ENCODE data around the gene TMEFF1. TPM values are rescaled to one million over a fixed set of nuclear protein-coding genes. Genes with fewer than 3 reads are reported as not detected.

Gene TMEFF1
- polyA plus RNA-seq, 1 donor (not counting 4 experiments of a cell fraction or from before 2014, with no cell fraction given), result not detected

DNA sequence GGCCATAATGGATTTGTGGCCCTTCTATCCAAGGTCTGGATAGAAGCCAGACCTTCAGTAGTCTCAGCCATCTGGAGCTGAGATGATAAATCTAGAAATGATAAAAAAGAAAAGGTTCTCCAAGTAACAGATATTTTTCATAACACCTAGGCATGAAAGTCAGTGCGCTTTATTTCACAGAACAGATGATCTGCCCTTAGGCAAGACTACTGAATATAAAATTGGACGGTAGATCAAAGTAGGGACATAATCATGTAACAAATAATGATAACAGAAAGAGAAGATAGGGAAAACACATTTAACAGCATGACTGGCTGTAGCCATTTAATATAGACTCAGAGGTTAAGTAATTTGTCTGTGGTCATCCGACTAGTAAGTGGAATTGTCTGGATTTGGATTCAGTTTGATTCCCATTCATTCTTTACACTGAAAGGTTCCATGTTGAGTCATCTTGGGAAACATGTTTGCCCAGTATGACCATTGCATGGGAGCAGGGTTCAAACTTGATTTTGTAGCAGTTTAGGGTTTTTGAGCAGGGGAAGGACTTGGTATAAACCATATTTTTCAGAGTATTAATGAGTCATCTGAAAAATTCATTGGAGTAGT, 100.8 kb downstream of the TMEFF1 start:
- dilution Hi-C loops (cut with MboI; ENCODE audit: extremely low pct_ligation_motif_present, low sequenced_read_pairs), result no loop called here
- FAIRE-seq, result no peak
- no peaks in the 10 kb centered on the region for H3K27me3 ChIP-seq (ENCODE audit: control insufficient read depth, extremely low read depth, insufficient read depth, low read length)

DNA sequence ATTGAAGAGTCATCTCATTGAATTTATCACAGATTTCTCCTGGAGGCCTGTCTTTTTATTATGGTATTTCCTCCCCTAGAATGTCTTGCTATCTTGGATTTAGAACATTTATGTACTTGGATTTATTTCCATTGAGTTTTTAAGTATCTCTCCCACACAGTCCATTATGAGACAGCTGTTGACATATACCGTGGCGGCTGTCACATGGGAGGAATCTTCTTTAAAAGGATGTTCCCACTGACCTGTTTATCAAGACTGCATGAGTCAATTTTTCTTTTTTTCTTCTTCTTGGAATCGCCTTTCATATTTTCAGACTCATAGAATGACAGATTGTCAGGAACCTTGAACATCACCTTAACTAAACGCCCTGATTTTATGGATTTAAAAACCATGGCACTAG, 102.1 kb downstream of the TMEFF1 start:
- Histone ChIP-seq H3K9ac (ENCODE audit: control insufficient read depth, extremely low read depth, insufficient read depth, low read length) (no peak overlapping the region), H3K4me1 (ENCODE audit: control insufficient read depth, extremely low read depth, insufficient read depth, low read length) (peaks cover 7% of the 10 kb centered on the region), H3K4me3 (ENCODE audit: control insufficient read depth in 2 of 3, extremely low read depth in 1 of 3, insufficient read depth in 2 of 3, low read depth in 1 of 3, low read length in 3 of 3) (no peak overlapping the region), H4K20me1 (ENCODE audit: control insufficient read depth, extremely low read depth, insufficient read depth, low read length) (no peaks in the 10 kb centered on the region), H3K27ac (ENCODE audit: control insufficient read depth, insufficient read depth, low read length) (no peak overlapping the region), H3K36me3 (ENCODE audit: control insufficient read depth in 2 of 2, extremely low read depth in 1 of 2, insufficient read depth in 2 of 2, low read length in 2 of 2) (no peaks in the 10 kb centered on the region), H3K4me2 (ENCODE audit: control insufficient read depth, extremely low read depth, insufficient read depth, low read depth, low read length) (no peak overlapping the region), H3K9me3 (ENCODE audit: control insufficient read depth, low read depth, low read length) (no peaks in the 10 kb centered on the region), H3K79me2 (ENCODE audit: control insufficient read depth, insufficient read depth, low read length) (no peaks in the 10 kb centered on the region), H3K9me1 (ENCODE audit: control insufficient read depth, extremely low read depth, insufficient read depth, low read length) (no peaks in the 10 kb centered on the region), H2AFZ (ENCODE audit: control insufficient read depth, low read length) (no peak overlapping the region), H3K27me3 (ENCODE audit: control insufficient read depth, extremely low read depth, insufficient read depth, low read length) (no peaks in the 10 kb centered on the region)
- no peak for DNase-seq (ENCODE audit: low read depth, low spot score)
- dilution Hi-C loops (cut with MboI; ENCODE audit: extremely low pct_ligation_motif_present, low sequenced_read_pairs), result loop anchor here (25.0 kb wide), 1 partner anchor 263 kb away; no protein-coding TSS in a partner anchor
- TF ChIP-seq, protein P1, sequence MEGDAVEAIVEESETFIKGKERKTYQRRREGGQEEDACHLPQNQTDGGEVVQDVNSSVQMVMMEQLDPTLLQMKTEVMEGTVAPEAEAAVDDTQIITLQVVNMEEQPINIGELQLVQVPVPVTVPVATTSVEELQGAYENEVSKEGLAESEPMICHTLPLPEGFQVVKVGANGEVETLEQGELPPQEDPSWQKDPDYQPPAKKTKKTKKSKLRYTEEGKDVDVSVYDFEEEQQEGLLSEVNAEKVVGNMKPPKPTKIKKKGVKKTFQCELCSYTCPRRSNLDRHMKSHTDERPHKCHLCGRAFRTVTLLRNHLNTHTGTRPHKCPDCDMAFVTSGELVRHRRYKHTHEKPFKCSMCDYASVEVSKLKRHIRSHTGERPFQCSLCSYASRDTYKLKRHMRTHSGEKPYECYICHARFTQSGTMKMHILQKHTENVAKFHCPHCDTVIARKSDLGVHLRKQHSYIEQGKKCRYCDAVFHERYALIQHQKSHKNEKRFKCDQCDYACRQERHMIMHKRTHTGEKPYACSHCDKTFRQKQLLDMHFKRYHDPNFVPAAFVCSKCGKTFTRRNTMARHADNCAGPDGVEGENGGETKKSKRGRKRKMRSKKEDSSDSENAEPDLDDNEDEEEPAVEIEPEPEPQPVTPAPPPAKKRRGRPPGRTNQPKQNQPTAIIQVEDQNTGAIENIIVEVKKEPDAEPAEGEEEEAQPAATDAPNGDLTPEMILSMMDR (optimal IDR thresholded peaks at IDR 0.05 in 1 of 3, IDR thresholded peaks at IDR 0.05 in 1 of 3, conservative IDR thresholded peaks at IDR 0.05 in 1 of 3; ENCODE audit: extremely low read depth in 1 of 3, insufficient read depth in 2 of 3, low read length in 3 of 3), result no peak
- no peak for TF ChIP-seq EZH2 (IDR thresholded peaks at IDR 0.05; ENCODE audit: low read length)
- FAIRE-seq, result no peak

More for the DNA sequence above, 100.8 kb downstream of the TMEFF1 start:
- Histone ChIP-seq H3K36me3 (ENCODE audit: control insufficient read depth in 2 of 2, extremely low read depth in 1 of 2, insufficient read depth in 2 of 2, low read length in 2 of 2) (no peaks in the 10 kb centered on the region), H4K20me1 (ENCODE audit: control insufficient read depth, extremely low read depth, insufficient read depth, low read length) (no peaks in the 10 kb centered on the region), H3K4me2 (ENCODE audit: control insufficient read depth, extremely low read depth, insufficient read depth, low read depth, low read length) (no peak overlapping the region), H3K27ac (ENCODE audit: control insufficient read depth, insufficient read depth, low read length) (no peak overlapping the region), H3K9ac (ENCODE audit: control insufficient read depth, extremely low read depth, insufficient read depth, low read length) (no peak overlapping the region), H3K79me2 (ENCODE audit: control insufficient read depth, insufficient read depth, low read length) (no peaks in the 10 kb centered on the region), H3K4me1 (ENCODE audit: control insufficient read depth, extremely low read depth, insufficient read depth, low read length) (peaks cover 7% of the 10 kb centered on the region), H3K9me1 (ENCODE audit: control insufficient read depth, extremely low read depth, insufficient read depth, low read length) (no peaks in the 10 kb centered on the region), H2AFZ (ENCODE audit: control insufficient read depth, low read length) (no peak overlapping the region), H3K4me3 (ENCODE audit: control insufficient read depth in 2 of 3, extremely low read depth in 1 of 3, insufficient read depth in 2 of 3, low read depth in 1 of 3, low read length in 3 of 3) (no peak overlapping the region), H3K9me3 (ENCODE audit: control insufficient read depth, low read depth, low read length) (no peaks in the 10 kb centered on the region)
- no peak for DNase-seq (ENCODE audit: low read depth, low spot score)
- no peak for TF ChIP-seq EZH2 (IDR thresholded peaks at IDR 0.05; ENCODE audit: low read length)
- TF ChIP-seq, protein P1 (optimal IDR thresholded peaks at IDR 0.05 in 1 of 3, IDR thresholded peaks at IDR 0.05 in 1 of 3, conservative IDR thresholded peaks at IDR 0.05 in 1 of 3; ENCODE audit: extremely low read depth in 1 of 3, insufficient read depth in 2 of 3, low read length in 3 of 3), result no peak
